ENCODE results near the gene HTR6. TPM values are rescaled to one million over a fixed set of nuclear protein-coding genes. Genes with fewer than 3 reads are reported as not detected.

HTR6 gene
- total RNA-seq, 2 donors from 2014 or later: 0.16 to 0.17 TPM

Other genes with a start within 250 kb of the HTR6 start
- 100 to 1,000 TPM; 320 to 330 TPM for gene CAPZB, start 179.3 kb upstream of the HTR6 start, total RNA-seq
- 10 to 100 TPM; 32.0 to 32.3 TPM for gene NBL1, start 20.6 kb upstream of the HTR6 start, total RNA-seq
- 10 to 100 TPM; 18.6 TPM for gene TMCO4, start 135.0 kb downstream of the HTR6 start, total RNA-seq
- gene RNF186, start 150.4 kb downstream of the HTR6 start, total RNA-seq: not detected
- 10 to 100 TPM; 14.1 to 16.9 TPM for gene OTUD3, start 217.5 kb downstream of the HTR6 start, total RNA-seq

Data from T-helper 17 cell (primary cell).